Activated CD4-positive, alpha-beta T cell treated with anti-CD3 and anti-CD28 coated beads, Interleukin-2, Interleukin-4, amounts not matched to agents 100 ng/mL and 50 ng/mL, durations not matched to agents 16 hours and 8 hours (primary cell): Measurements from ENCODE around the gene TMEM151B.

Source experiments
- DNase-seq: peaks from one replicate; pipeline ENCODE4 v3.0.0-alpha.2; 2020; ENCODE audit warnings: low spot score

Gene TMEM151B

GRCh38 chr6:44250718-44251123 lies 19.5 kb upstream of the TMEM151B start:
- no peak for DNase-seq

- DNase-seq = no peak
Measured at GRCh38 chr6:44251576-44252524, 18.4 kb upstream of the TMEM151B start.

GRCh38 chr6:44253307-44254101 lies 16.7 kb upstream of the TMEM151B start:
- DNase-seq = peak; percentile 70

GRCh38 chr6:44254191-44255104 lies 15.8 kb upstream of the TMEM151B start:
- no peak for DNase-seq

GRCh38 chr6:44255105-44255808 lies 15.0 kb upstream of the TMEM151B start:
- DNase-seq = no peak

GRCh38 chr6:44255871-44256774 lies 14.1 kb upstream of the TMEM151B start:
- no peak for DNase-seq

GRCh38 chr6:44256775-44257024 lies 13.6 kb upstream of the TMEM151B start:
- no peak for DNase-seq

GRCh38 chr6:44257025-44257752 lies 13.1 kb upstream of the TMEM151B start, which contains the start of gene SLC35B2:
SLC35B2 (minus strand) TSS chr6:44257528; CDS start chr6:44257410, 118 bp downstream.
- DNase-seq = peak; percentile 65

GRCh38 chr6:44257753-44258324 lies 12.4 kb upstream of the TMEM151B start:
- no peak for DNase-seq

GRCh38 chr6:44258325-44258863 lies 11.9 kb upstream of the TMEM151B start:
- no peak for DNase-seq

GRCh38 chr6:44258921-44259320 lies 11.3 kb upstream of the TMEM151B start:
- no peak for DNase-seq

GRCh38 chr6:44260011-44260410 lies 10.2 kb upstream of the TMEM151B start:
- no peak for DNase-seq

GRCh38 chr6:44260451-44261297 lies 9.6 kb upstream of the TMEM151B start:
- DNase-seq = no peak

- DNase-seq = no peak
Measured at GRCh38 chr6:44261581-44261980, 8.7 kb upstream of the TMEM151B start.

- no peak for DNase-seq
Measured at GRCh38 chr6:44262467-44263353, 7.5 kb upstream of the TMEM151B start.

- peak; percentile 53 for DNase-seq
Measured at GRCh38 chr6:44263354-44264100, 6.7 kb upstream of the TMEM151B start.
